Epithelial cell of proximal tubule (primary cell): ENCODE results near the gene TNRC6C. TPM values are rescaled to one million over a fixed set of nuclear protein-coding genes. Genes with fewer than 3 reads are reported as not detected.

Source experiments
- DNase-seq: peaks from one replicate; pipeline ENCODE4 v3.0.0-alpha.2; 2011; ENCODE audit warnings: low read depth
- H3K4me3 ChIP-seq: 2 replicates; pipeline ENCODE4 v1.5.1; 2011; ENCODE audit warnings: low read depth, mild to moderate bottlenecking, low read length
- CTCF ChIP-seq: conservative IDR thresholded peaks from 2 replicates; pipeline ENCODE4 v1.5.1; 2012; ENCODE audit warnings: low read depth, mild to moderate bottlenecking, low read length
- total RNA-seq: library from RNA; depleted of rRNA; stranded (reverse); fragments of >200 nt; gene quantifications from 2 replicates; pipeline ENCODE4 v1.2.3, GENCODE V29; 2015

Gene TNRC6C
- total RNA-seq, 1 donor from 2014 or later, result 5.3 TPM

GRCh38 chr17:78144736-78145641 is 186.5 kb downstream of the TNRC6C start:
- no peak for TF ChIP-seq CTCF
- DNase-seq, result no peak
- H3K4me3 ChIP-seq, result no peak overlapping the region

DNA sequence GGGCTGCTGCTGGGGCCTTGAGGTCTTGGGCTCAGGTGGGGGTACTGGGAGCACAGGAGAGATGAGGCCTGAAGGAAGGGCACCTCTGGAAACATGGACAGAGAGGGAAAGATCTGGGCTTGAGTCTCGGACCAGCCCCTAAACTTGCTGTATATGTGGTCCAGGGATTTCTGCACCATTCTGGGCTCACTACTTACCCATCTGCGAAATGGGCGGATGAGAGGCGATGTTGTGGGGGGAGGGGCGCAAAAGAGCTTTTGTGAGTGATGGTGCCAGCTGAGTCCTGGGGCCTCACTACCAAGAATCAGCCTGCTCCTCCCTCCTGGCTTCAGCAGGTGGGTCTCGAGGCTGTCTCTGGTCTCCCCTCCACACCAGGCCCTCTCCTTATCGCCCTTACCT is 188.0 kb downstream of the TNRC6C start:
- TF ChIP-seq CTCF, result no peak
- H3K4me3 ChIP-seq, result no peak overlapping the region
- no peak for DNase-seq

- H3K4me3 ChIP-seq, result no peak overlapping the region
- no peak for TF ChIP-seq CTCF
- DNase-seq, result no peak
Observed at GRCh38 chr17:78146881-78147280, 188.4 kb downstream of the TNRC6C start.

DNA sequence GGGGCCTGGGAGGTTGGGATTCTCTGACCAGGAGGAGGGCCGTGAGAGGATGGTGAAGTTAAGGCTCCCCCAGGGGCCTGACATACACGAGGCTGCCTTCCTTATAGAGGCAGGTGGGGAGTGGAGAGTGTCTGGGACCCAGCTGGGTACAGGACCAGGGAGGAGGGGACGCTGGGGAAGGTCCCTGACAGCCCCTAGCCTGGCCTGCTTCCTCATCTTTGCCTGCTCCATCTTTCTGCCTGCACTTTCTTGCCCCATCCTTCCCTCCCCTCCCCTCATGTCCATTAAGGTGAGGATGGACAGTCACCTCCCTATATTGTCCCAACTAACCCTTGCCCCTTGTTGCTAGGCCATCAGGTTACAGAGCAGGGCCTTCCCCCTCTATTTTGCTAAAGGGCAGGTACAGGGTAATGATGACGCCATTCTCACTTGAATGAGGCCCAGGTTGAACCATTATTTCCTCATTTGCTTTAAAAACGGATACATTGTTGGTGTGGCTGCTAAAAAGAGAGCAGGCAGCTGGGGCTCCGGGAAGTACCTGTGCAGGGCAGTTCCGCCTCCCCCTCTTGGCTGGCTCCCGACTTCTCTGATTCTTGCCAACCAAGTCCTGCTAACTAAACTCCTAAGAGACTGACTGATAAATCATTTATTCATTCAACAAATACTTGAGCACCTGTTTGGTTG is 189.0 kb downstream of the TNRC6C start:
- no peak for TF ChIP-seq CTCF
- no peak overlapping the region for H3K4me3 ChIP-seq
- DNase-seq, result no peak

DNA sequence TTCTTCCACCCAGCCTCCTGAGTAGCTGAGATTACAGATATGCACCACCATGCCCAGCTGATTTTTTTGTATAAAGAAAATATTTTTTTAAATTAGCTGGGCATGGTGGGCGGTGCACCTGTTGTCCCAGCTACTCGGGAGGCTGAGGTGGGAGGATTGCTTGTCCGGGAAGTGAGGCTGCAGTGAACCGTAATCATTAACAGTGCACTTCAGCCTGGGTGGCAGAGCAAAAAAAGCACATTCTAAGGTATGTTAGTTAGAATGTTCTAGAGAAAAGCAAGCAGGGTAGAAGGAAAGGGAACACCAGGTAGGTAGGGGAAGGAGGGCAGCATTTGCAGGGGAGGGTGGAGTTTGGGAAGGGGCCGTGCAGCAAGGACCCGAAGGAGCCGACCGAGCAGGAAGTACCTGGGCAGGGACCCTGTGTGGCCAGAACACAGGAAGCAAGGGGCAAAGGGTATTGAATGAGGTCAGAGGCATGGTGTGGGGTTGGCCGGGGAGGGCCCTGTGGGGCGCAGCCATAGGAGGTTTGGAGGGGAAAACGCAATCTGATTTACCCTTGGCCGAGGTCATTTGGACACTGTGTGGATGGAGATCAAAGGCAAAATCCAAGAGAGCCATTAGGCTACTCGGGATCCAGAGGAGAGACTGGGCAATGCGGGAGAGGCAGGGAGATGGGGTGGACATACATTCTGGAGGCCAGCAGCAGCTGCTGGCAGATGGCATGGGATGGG is 189.9 kb downstream of the TNRC6C start:
- H3K4me3 ChIP-seq, result no peak overlapping the region
- no peak for TF ChIP-seq CTCF
- DNase-seq, result no peak

DNA sequence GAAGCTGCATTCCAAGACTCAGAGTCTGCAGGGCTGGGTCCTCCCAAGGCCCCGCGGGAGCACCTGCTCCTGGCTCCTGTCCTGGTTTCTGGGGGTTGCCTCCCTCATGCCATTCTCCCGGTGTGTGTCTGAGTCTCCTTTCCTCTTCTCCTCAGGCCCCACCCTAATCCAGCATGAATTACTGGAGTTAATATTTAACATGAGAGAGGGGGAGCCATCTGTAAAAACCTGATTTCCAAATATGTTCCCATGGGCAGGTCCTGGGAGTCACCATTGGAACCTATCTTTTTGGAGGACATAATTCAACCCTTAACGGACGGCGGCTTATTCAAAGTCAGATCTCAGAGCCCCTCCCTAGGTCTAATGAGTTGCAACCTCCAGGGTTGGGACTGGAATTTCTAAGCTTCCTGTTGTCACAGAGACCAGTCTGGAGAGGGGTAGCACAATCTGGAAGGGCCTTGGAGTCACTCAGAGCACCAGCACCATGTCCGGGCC is 193.1 kb downstream of the TNRC6C start:
- DNase-seq, result no peak
- H3K4me3 ChIP-seq, result no peak overlapping the region
- TF ChIP-seq CTCF, result no peak
